ENCODE results near the gene WDR75. TPM values are rescaled to one million over a fixed set of nuclear protein-coding genes. Genes with fewer than 3 reads are reported as not detected.

The WDR75 gene
- total RNA-seq, 6 experiments from 2014 or later: 28.9 to 35.7 (median 31.0) TPM

GRCh38 chr2:189521699-189522434 is 80.6 kb downstream of the WDR75 start:
- no peaks in the 10 kb centered on the region for H3K9me3 Mint-ChIP-seq
- no peaks in the 10 kb centered on the region for H3K4me1 Mint-ChIP-seq (ENCODE audit: low read depth)
- H3K27ac Mint-ChIP-seq: no peak overlapping the region
- DNase-seq: no peak
- H3K27me3 Mint-ChIP-seq (ENCODE audit: insufficient read depth): peaks cover 12% of the 10 kb centered on the region
- H3K36me3 Mint-ChIP-seq (ENCODE audit: low read depth): no peaks in the 10 kb centered on the region
- no peak overlapping the region for H3K4me3 Mint-ChIP-seq
- TF ChIP-seq, protein P1, sequence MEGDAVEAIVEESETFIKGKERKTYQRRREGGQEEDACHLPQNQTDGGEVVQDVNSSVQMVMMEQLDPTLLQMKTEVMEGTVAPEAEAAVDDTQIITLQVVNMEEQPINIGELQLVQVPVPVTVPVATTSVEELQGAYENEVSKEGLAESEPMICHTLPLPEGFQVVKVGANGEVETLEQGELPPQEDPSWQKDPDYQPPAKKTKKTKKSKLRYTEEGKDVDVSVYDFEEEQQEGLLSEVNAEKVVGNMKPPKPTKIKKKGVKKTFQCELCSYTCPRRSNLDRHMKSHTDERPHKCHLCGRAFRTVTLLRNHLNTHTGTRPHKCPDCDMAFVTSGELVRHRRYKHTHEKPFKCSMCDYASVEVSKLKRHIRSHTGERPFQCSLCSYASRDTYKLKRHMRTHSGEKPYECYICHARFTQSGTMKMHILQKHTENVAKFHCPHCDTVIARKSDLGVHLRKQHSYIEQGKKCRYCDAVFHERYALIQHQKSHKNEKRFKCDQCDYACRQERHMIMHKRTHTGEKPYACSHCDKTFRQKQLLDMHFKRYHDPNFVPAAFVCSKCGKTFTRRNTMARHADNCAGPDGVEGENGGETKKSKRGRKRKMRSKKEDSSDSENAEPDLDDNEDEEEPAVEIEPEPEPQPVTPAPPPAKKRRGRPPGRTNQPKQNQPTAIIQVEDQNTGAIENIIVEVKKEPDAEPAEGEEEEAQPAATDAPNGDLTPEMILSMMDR (IDR thresholded peaks at IDR 0.05): 0 out of 2 replicates have a peak, but pooled peaks have one; percentile 14

GRCh38 chr2:189522435-189523151 is 81.3 kb downstream of the WDR75 start:
- H3K9me3 Mint-ChIP-seq: no peaks in the 10 kb centered on the region
- no peak overlapping the region for H3K27ac Mint-ChIP-seq
- no peak for DNase-seq
- H3K27me3 Mint-ChIP-seq (ENCODE audit: insufficient read depth): peaks cover 16% of the 10 kb centered on the region
- no peak overlapping the region for H3K4me3 Mint-ChIP-seq
- no peaks in the 10 kb centered on the region for H3K4me1 Mint-ChIP-seq (ENCODE audit: low read depth)
- TF ChIP-seq, protein P1 (IDR thresholded peaks at IDR 0.05): no peak
- H3K36me3 Mint-ChIP-seq (ENCODE audit: low read depth): no peaks in the 10 kb centered on the region

DNA sequence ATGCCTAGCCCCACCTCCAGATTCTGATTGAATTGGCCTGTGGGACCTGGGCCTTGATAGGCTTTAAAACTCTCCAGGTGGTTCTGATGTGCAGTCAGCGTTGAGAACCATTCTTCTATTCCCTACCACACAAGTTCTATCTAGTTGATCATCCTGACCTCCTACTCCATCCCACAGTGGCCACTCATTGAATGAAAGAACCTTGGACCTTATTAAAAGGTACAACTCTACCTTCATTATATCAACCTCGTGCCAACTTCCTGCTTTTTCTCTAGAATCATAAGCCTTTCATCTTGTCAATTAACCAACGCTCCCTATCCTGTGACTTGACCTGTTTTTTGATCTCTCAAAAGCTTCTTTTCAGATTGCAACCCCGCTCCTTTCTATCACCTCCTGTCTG is 83.5 kb downstream of the WDR75 start:
- no peak for DNase-seq
- no peaks in the 10 kb centered on the region for H3K36me3 Mint-ChIP-seq (ENCODE audit: low read depth)
- H3K27me3 Mint-ChIP-seq (ENCODE audit: insufficient read depth): peaks cover 13% of the 10 kb centered on the region
- H3K27ac Mint-ChIP-seq: no peak overlapping the region
- no peak overlapping the region for H3K4me3 Mint-ChIP-seq
- no peaks in the 10 kb centered on the region for H3K9me3 Mint-ChIP-seq
- H3K4me1 Mint-ChIP-seq (ENCODE audit: low read depth): no peaks in the 10 kb centered on the region
- TF ChIP-seq, protein P1 (IDR thresholded peaks at IDR 0.05): no peak

Other genes with a start within 250 kb of the WDR75 start
- not detected for gene SLC40A1, start 139.3 kb downstream of the WDR75 start, total RNA-seq (2021; fragmentation: NEBNext Ultra II Directional; extraction: Animal tissue kit (Norgen Biotek cat#: 25700))
- gene ASNSD1, start 220.0 kb downstream of the WDR75 start, total RNA-seq (2021; fragmentation: NEBNext Ultra II Directional; extraction: Animal tissue kit (Norgen Biotek cat#: 25700)): 10 to 100 TPM; 36.7 to 43.4 (median 38.3) TPM
- gene ANKAR, start 233.2 kb downstream of the WDR75 start, total RNA-seq (2021; fragmentation: NEBNext Ultra II Directional; extraction: Animal tissue kit (Norgen Biotek cat#: 25700)): 1 to 10 TPM; 1.4 to 2.2 (median 1.7) TPM